Esophagus muscularis mucosa (tissue), 2 donors: Measurements from ENCODE around the gene CYFIP2.

Experiments
- EP300 ChIP-seq: sonication (generic); formaldehyde crosslinking; IDR thresholded peaks from one replicate; pipeline ENCODE4 v1.6.1; 2017; ENCODE audit warnings: antibody characterized with exemption
- POLR2A ChIP-seq: fragments of 450-650 bp; IDR thresholded peaks from one replicate; pipeline ENCODE4 v1.6.1; 2017; ENCODE audit warnings: antibody characterized with exemption, moderate library complexity, mild to moderate bottlenecking, low read depth

- TF ChIP-seq EP300 (no peak), POLR2A (no peak)
Measured at GRCh38 chr5:157365732-157366131, 99.8 kb downstream of the CYFIP2 start.
